Measurements from ENCODE around the gene RBM38. TPM values are rescaled to one million over a fixed set of nuclear protein-coding genes. Genes with fewer than 3 reads are reported as not detected.

The RBM38 gene
- total and polyA plus RNA-seq, 9 of the 15 experiments (the other 6 are each of a cell fraction or from before 2014, with no cell fraction given), result 0.28 to 82.4 (median 33.2) TPM

DNA sequence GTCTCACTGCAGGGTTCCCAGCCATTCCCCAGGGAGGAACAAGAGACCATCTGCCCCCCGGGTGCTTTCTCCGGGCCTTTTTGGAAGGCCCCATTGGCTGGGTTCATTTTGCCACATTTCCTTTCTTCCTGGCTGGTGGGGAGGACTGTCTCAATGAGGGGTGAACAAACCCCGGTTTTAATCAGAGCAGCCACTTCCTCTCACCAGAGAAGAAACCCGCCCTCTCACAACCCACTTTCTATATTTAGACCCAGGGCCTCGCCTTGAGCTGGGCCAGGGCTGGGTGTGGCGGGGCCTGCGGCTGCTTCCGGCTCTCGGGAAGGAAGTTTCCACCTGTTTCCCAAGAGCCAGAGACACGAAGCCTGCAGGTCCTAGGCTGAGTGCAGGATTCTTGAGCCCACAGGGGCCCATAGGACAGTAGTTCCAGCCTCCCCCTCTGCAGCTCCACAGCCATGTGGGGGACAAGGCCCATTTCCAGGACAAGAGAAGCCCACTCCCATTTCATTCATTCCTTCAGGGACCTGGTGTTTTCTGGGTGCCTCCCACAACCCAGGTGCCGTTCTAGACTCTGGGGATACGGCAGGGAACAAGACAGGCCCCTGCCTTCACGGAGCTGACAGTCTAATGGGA, 41.8 kb downstream of the RBM38 start (continued):
- no peak for TF ChIP-seq BRF2 (IDR thresholded peaks at IDR 0.05; ENCODE audit: borderline replicate concordance, insufficient read depth, insufficient read length)
- TF ChIP-seq TBP (optimal IDR thresholded peaks at IDR 0.05; ENCODE audit: low read depth, low read length), result peak; percentile 22
- TF ChIP-seq NELFE (IDR thresholded peaks at IDR 0.05; ENCODE audit: insufficient read depth, insufficient read length), result no peak
- peak; percentile 96 for TF ChIP-seq SPI1 (IDR thresholded peaks at IDR 0.05; ENCODE audit: borderline replicate concordance, low read depth, low read length)
- TF ChIP-seq MEF2D (tag; conservative IDR thresholded peaks at IDR 0.05; ENCODE audit: low read depth), result peak; percentile 96
- no peak for TF ChIP-seq MTA1 (IDR thresholded peaks at IDR 0.05; ENCODE audit: borderline replicate concordance)
- no peak for TF ChIP-seq MAFF (IDR thresholded peaks at IDR 0.05; ENCODE audit: low read length)
- no peak for TF ChIP-seq MCM2 (IDR thresholded peaks at IDR 0.05; ENCODE audit: low read depth)
- peak; percentile 54; the same call in 1 of the 2 replicates for TF ChIP-seq RBFOX2 (IDR thresholded peaks at IDR 0.05; ENCODE audit: low read depth, low read length)
- no peak for TF ChIP-seq ZNF407 (IDR thresholded peaks at IDR 0.05; ENCODE audit: low read depth)
- TF ChIP-seq ZNF696 (CRISPR knock-in tag; conservative IDR thresholded peaks at IDR 0.05), result no peak
- TF ChIP-seq, protein P1, sequence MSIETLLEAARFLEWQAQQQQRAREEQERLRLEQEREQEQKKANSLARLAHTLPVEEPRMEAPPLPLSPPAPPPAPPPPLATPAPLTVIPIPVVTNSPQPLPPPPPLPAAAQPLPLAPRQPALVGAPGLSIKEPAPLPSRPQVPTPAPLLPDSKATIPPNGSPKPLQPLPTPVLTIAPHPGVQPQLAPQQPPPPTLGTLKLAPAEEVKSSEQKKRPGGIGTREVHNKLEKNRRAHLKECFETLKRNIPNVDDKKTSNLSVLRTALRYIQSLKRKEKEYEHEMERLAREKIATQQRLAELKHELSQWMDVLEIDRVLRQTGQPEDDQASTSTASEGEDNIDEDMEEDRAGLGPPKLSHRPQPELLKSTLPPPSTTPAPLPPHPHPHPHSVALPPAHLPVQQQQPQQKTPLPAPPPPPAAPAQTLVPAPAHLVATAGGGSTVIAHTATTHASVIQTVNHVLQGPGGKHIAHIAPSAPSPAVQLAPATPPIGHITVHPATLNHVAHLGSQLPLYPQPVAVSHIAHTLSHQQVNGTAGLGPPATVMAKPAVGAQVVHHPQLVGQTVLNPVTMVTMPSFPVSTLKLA (conservative IDR thresholded peaks at IDR 0.05), result 0 out of 4 replicates have a peak, but pooled peaks of 1 of the 2 experiments have one; percentile 45
- peak in 1 of 2 experiments; percentile 49; a peak in 1 of 3 replicates for TF ChIP-seq CBX3 (IDR thresholded peaks at IDR 0.05; ENCODE audit: borderline replicate concordance in 1 of 2, low read length in 2 of 2)
- peak; percentile 39; the same call in 1 of the 2 replicates for TF ChIP-seq ATF7 (IDR thresholded peaks at IDR 0.05)
- no peak for TF ChIP-seq ATF1 (CRISPR knock-in tag; IDR thresholded peaks at IDR 0.05)
- TF ChIP-seq ATF1 (tag; IDR thresholded peaks at IDR 0.05), result no peak; the same call in 1 of the 2 replicates
- peak; percentile 58 for TF ChIP-seq HMGN3 (IDR thresholded peaks at IDR 0.05; ENCODE audit: borderline replicate concordance, extremely low read depth, insufficient read length, low read depth, low read length)
